ENCODE results near the gene SEPHS2.

- TF ChIP-seq SUZ12 (IDR thresholded peaks at IDR 0.05; ENCODE audit: extremely low read depth, insufficient read depth, insufficient read length) (no peak), ZNF274 (IDR thresholded peaks at IDR 0.05; ENCODE audit: low read depth, low read length) (no peak), YY1 (IDR thresholded peaks at IDR 0.05; ENCODE audit: insufficient read depth, insufficient read length) (no peak)
Observed at GRCh38 chr16:30474684-30475083, 29.0 kb upstream of the SEPHS2 start.

Measured in NT2/D1 (cell line).